SKM-1 (cell line): Measurements from ENCODE around the gene EIF5B.

Experiments
- DNase-seq: peaks from one replicate; lab custom pipeline; 2025; ENCODE audit not compliant: unreplicated experiment; lab: John Stamatoyannopoulos, UW

The EIF5B gene

GRCh38 chr2:99404797-99405669 is 67.8 kb downstream of the EIF5B start:
- DNase-seq = no peak

DNA sequence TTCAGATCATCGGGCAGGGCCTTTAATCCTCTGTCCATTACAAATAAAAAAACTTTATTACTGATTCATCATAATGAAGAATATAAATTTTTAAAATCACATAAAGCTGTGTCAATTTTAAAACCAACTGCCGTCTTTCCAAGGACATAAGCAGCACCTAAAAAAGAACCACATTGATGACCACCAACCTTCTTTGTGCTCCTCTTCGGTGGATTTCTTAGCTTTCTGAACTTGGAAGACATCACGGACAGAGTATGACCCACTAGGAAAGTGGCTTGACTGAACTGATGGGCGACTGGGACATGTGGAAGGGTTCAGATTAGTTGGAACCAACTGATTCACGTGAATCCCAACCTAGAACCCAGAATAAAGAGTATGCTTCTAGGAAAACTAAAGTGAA is 68.9 kb downstream of the EIF5B start:
- DNase-seq = no peak

GRCh38 chr2:99410276-99410675 is 73.1 kb downstream of the EIF5B start:
- no peak for DNase-seq

- no peak for DNase-seq
Measured at GRCh38 chr2:99414566-99414965, 77.4 kb downstream of the EIF5B start.

DNA sequence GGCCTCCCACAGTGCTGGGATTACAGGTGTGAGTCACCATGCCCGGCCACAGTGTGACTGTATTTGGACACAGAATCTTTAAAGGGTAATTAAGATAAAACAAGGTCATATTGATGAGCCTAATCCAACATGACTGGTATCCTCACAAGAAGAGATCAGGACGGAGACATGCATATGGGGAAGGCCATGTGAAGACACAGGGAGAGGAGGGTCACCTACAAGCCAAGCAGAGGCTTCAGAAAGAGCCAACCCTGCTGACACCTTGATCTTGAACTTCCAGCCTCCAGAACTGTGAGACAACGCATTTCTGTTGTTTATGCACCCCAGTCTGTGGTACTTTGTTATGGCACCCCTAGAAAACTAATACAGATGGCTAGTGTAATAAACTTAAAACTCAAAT is 80.2 kb downstream of the EIF5B start:
- no peak for DNase-seq

GRCh38 chr2:99420031-99420430 is 82.8 kb downstream of the EIF5B start:
- DNase-seq = no peak

- no peak for DNase-seq
Measured at GRCh38 chr2:99420751-99421299, 83.6 kb downstream of the EIF5B start.

DNA sequence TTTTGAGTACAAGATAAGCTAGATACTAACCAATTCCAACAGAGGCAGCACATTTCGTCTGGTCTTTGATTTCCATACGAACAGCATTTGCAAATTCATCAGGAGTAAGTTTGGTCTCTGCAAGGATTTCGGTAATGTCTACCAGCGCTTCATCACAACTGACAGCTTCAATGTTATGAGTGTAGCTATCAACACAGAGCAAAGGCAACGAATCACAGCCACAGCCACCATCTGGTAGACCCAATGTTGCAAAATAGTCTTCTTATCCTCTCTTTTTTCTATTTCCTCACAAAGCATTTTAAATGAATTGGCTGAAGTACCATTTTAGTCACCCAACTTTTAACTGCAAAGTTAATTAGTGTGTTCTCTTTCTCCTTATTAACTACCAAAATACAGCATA is 84.3 kb downstream of the EIF5B start:
- DNase-seq = no peak

GRCh38 chr2:99422599-99422998 is 85.4 kb downstream of the EIF5B start:
- DNase-seq = no peak

DNA sequence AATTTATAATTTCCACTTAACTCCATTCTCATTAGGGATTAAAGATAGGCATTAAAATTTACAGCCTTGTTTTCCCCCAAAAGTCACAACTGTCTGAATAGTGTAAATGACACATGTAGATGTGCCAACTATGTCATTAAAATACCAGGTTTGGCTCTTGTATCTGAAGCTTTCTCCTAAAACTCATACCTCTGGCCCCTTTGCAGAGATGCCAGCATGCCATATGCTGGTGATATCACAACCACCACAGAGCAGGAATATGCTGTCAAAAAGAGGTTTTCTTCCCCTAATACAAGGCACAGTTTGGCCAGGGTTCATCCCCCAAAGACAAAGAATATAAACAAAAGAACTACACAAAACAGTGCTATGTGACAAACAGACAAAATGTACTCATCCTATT is 87.2 kb downstream of the EIF5B start:
- DNase-seq = no peak

- DNase-seq = no peak
Measured at GRCh38 chr2:99425022-99425421, 87.8 kb downstream of the EIF5B start.

DNA sequence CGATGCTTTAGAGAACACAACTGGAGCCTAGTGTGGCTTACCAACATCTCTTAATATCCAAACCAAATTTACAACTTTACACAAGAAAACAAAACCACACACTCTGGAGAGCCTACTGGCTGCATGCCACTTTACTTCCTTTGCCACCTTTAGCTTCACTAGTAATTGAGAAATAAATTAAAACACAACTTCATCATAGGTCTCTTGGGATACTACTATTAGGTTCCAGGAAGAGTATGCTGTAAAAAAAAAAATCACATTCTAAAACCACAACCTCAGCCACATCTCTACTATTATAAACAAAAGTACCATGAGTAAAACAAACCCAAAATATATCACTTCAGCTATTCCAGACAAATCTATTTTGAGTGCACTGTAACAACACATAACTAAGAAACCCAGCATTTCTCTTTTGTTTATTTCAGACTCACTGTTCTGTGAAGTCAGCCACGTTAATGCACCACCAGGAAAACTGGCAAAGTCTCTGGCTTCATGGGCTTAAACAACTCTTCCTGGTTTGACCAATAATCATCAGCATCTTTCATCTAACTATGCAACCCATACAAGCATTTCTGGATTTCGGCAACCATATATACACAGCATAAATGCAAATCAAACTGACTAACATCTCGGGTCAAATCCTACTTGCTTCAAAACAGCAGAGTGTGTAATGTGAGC is 93.6 kb downstream of the EIF5B start:
- DNase-seq = no peak

- DNase-seq = no peak
Measured at GRCh38 chr2:99431587-99432275, 94.5 kb downstream of the EIF5B start.

DNA sequence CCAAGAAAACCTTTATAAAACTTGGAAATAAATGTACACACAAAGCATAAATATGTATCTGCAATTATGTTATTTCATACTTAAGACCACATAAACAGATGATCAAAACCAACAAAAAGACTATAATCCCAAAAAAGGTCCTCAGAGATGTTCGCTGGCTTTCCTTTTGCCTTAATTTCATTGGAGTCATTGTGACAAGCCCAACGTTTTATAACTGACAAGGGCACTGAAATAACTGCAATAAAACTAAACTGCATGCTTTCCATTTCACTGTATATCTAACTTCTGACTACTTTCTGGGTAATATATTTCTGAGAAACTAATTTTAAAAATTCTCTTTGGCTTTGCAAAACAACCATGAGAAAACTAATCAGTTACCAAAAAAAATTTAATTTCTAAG is 96.2 kb downstream of the EIF5B start:
- no peak for DNase-seq

GRCh38 chr2:99436874-99437273 is 99.7 kb downstream of the EIF5B start:
- no peak for DNase-seq

GRCh38 chr2:99439971-99440505 is 102.8 kb downstream of the EIF5B start:
- no peak for DNase-seq

DNA sequence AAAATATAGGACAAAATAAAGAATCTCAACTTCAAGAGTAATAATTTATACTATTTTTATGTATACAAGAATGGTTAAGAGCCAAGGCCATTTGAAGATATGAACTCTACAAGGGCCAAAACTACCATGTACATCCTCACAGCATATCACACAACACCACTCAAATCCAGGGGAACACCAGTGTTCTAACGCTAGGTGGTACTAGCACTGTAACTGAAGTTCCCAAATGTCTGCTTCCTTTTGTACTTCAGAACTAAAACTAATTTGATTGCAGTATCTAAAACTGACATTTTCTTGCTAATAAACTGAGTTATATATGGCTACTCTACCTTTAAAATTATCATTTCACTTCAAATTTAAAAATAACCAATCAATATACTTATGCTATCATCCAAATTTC is 105.6 kb downstream of the EIF5B start:
- DNase-seq = no peak

GRCh38 chr2:99444222-99444621 is 107.0 kb downstream of the EIF5B start:
- DNase-seq = no peak

- DNase-seq = no peak
Measured at GRCh38 chr2:99445065-99445464, 107.9 kb downstream of the EIF5B start.

GRCh38 chr2:99448556-99448955 is 111.4 kb downstream of the EIF5B start:
- DNase-seq = no peak

DNA sequence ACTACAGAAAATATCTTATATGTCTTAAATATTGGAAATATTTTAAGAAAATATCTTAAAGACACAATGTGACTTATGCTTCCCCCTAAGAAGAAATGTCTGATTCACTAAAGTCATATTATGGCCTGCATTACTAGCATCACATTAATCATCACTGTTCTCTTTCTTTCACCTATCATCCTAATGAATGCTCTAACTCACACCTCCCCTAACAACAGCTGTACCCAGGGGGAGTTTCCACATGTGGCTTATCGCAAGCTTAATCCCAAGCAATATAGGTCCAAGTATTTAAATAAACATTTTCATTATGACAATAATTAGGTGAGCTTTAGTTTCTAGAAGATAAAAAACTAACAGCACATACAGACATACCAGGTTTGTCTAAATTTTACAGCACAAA is 113.0 kb downstream of the EIF5B start:
- no peak for DNase-seq
